Measurements from ENCODE around the gene HS2ST1.
A peak's percentile ranks its signal among the peaks of the same experiment; 100 is the strongest.

The HS2ST1 gene

DNA sequence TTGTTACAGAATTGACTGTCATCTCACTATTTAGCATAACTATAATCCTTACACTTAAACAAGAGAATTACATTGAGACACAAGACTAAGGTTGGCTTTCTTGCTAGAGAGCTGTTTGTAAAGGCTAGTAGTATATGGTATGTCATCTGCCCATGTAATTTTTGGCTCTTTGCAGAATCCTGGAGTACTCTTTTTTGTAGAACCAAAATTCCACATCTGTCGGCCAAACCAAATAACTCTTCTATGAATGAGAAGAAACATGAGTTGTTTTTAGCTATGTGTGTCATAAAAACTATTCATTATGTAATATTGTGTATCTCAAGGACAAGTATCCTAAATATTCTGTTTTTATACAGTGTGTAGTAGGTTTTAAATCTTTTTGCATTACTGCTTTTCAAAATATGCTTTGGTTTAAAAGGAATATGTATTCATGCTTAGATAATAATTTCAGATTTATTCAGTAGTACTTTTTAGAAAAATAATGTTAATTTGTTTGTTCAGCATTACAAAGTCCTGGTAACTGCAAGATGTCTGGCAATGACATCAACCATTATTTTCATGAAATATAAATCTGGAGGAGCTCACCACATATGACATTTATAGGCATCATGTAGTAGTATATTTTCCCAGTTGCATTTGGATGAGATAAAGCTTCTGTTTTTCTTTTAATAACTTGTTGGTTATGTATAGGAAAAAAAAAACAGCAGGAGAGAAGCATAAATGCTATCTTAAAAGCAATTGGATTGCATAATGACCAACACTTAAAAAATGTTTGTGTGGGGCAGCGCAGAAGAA, 159.8 kb downstream of the HS2ST1 start:
- TF ChIP-seq, protein P1, sequence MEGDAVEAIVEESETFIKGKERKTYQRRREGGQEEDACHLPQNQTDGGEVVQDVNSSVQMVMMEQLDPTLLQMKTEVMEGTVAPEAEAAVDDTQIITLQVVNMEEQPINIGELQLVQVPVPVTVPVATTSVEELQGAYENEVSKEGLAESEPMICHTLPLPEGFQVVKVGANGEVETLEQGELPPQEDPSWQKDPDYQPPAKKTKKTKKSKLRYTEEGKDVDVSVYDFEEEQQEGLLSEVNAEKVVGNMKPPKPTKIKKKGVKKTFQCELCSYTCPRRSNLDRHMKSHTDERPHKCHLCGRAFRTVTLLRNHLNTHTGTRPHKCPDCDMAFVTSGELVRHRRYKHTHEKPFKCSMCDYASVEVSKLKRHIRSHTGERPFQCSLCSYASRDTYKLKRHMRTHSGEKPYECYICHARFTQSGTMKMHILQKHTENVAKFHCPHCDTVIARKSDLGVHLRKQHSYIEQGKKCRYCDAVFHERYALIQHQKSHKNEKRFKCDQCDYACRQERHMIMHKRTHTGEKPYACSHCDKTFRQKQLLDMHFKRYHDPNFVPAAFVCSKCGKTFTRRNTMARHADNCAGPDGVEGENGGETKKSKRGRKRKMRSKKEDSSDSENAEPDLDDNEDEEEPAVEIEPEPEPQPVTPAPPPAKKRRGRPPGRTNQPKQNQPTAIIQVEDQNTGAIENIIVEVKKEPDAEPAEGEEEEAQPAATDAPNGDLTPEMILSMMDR (conservative IDR thresholded peaks at IDR 0.05; ENCODE audit: low read length): no peak
- no peak for TF ChIP-seq EZH2phosphoT487 (IDR thresholded peaks at IDR 0.05; ENCODE audit: borderline replicate concordance)

DNA sequence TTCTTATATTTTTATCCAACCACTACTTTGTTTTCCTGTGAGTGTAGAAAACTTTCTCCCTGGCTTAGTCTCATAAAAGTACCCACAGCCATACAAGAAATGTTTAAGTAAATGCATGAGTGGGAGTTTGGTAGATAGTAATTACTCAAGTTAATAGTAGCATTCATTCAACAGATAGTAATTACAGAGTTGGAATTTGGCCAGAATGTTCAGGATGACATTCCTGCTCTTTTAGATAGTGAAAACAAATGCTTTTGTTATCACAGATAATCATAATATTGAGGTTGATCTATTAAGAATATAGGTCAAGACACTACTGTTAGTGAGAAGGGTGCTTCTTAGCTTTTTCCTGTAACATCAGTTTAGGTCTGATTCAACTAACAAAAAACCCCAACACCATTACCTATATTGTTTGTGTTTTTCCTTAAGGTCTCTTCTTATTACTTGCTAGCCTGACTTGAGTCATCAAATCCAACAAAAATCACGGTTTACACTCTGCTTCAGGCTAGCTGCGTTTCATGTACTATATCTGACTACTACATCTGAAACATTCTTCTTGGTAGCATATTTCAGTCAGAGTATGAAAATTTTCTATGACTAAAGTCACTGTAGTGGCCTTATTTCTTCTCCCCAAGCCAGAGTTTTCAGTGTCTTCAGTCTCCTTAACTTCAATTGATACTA, 163.7 kb downstream of the HS2ST1 start:
- no peaks in the 10 kb centered on the region for H3K9me3 ChIP-seq (ENCODE audit: insufficient read depth, low read depth, low read length)

More for the DNA sequence above, 159.8 kb downstream of the HS2ST1 start:
- Histone ChIP-seq H3K27me3 (ENCODE audit: insufficient read depth, low read length, poor library complexity, severe bottlenecking) (no peaks in the 10 kb centered on the region), H3F3A (ENCODE audit: low read depth) (no peaks in the 10 kb centered on the region), H3K36me3 (ENCODE audit: insufficient read depth, low read length) (peaks cover 5% of the 10 kb centered on the region; the same call in 1 of the 2 replicates), H4K20me1 (ENCODE audit: insufficient read depth, low read length, poor library complexity, severe bottlenecking) (peaks cover 4% of the 10 kb centered on the region), H3K9me3 (ENCODE audit: insufficient read depth, low read depth, low read length) (no peaks in the 10 kb centered on the region), H3K4me1 (ENCODE audit: insufficient read depth, low read length, poor library complexity, severe bottlenecking) (no peaks in the 10 kb centered on the region), H3K9me2 (replicated peaks; ENCODE audit: low read depth, low read length) (no peaks in the 10 kb centered on the region), H2AFZ (ENCODE audit: low read length) (no peak overlapping the region), H3K9ac (ENCODE audit: low read depth, low read length, poor library complexity, severe bottlenecking) (no peak overlapping the region), H3K4me2 (ENCODE audit: low read depth, low read length, poor library complexity, severe bottlenecking) (no peak overlapping the region), H3K4me3 (ENCODE audit: low read length, poor library complexity, severe bottlenecking) (no peak overlapping the region), H3K79me2 (ENCODE audit: insufficient read depth, low read length) (peaks cover 2% of the 10 kb centered on the region; the same call in 1 of the 2 replicates)

GRCh38 chr1:87084244-87084836, 169.9 kb downstream of the HS2ST1 start:
- Histone ChIP-seq H3K4me3 (ENCODE audit: low read length, poor library complexity, severe bottlenecking) (no peak overlapping the region), H3K9ac (ENCODE audit: low read depth, low read length, poor library complexity, severe bottlenecking) (no peak overlapping the region), H3K4me2 (ENCODE audit: low read depth, low read length, poor library complexity, severe bottlenecking) (no peak overlapping the region), H3K79me2 (ENCODE audit: insufficient read depth, low read length) (no peaks in the 10 kb centered on the region), H4K20me1 (ENCODE audit: insufficient read depth, low read length, poor library complexity, severe bottlenecking) (no peaks in the 10 kb centered on the region), H3K27me3 (ENCODE audit: insufficient read depth, low read length, poor library complexity, severe bottlenecking) (no peaks in the 10 kb centered on the region), H2AFZ (ENCODE audit: low read length) (no peak overlapping the region), H3F3A (ENCODE audit: low read depth) (no peaks in the 10 kb centered on the region), H3K9me3 (ENCODE audit: insufficient read depth, low read depth, low read length) (no peaks in the 10 kb centered on the region), H3K9me2 (replicated peaks; ENCODE audit: low read depth, low read length) (no peaks in the 10 kb centered on the region), H3K36me3 (ENCODE audit: insufficient read depth, low read length) (no peaks in the 10 kb centered on the region), H3K4me1 (ENCODE audit: insufficient read depth, low read length, poor library complexity, severe bottlenecking) (peaks cover 3% of the 10 kb centered on the region)
- TF ChIP-seq, protein P1 (conservative IDR thresholded peaks at IDR 0.05; ENCODE audit: low read length): peak; percentile 52
- no peak for TF ChIP-seq EZH2phosphoT487 (IDR thresholded peaks at IDR 0.05; ENCODE audit: borderline replicate concordance)

More for the DNA sequence above, 163.7 kb downstream of the HS2ST1 start:
- H2AFZ ChIP-seq (ENCODE audit: low read length): no peak overlapping the region
- no peaks in the 10 kb centered on the region for H3K4me1 ChIP-seq (ENCODE audit: insufficient read depth, low read length, poor library complexity, severe bottlenecking)
- H3K9ac ChIP-seq (ENCODE audit: low read depth, low read length, poor library complexity, severe bottlenecking): no peak overlapping the region
- H3F3A ChIP-seq (ENCODE audit: low read depth): no peaks in the 10 kb centered on the region
- H3K4me3 ChIP-seq (ENCODE audit: low read length, poor library complexity, severe bottlenecking): no peak overlapping the region
- H3K36me3 ChIP-seq (ENCODE audit: insufficient read depth, low read length): peaks cover 5% of the 10 kb centered on the region; the same call in 1 of the 2 replicates
- H3K27me3 ChIP-seq (ENCODE audit: insufficient read depth, low read length, poor library complexity, severe bottlenecking): no peaks in the 10 kb centered on the region
- H3K79me2 ChIP-seq (ENCODE audit: insufficient read depth, low read length): no peaks in the 10 kb centered on the region
- H4K20me1 ChIP-seq (ENCODE audit: insufficient read depth, low read length, poor library complexity, severe bottlenecking): no peaks in the 10 kb centered on the region
- H3K9me2 ChIP-seq (replicated peaks; ENCODE audit: low read depth, low read length): no peaks in the 10 kb centered on the region
- no peak overlapping the region for H3K4me2 ChIP-seq (ENCODE audit: low read depth, low read length, poor library complexity, severe bottlenecking)
- TF ChIP-seq, protein P1 (conservative IDR thresholded peaks at IDR 0.05; ENCODE audit: low read length): no peak
- TF ChIP-seq EZH2phosphoT487 (IDR thresholded peaks at IDR 0.05; ENCODE audit: borderline replicate concordance): no peak
